GM21825 (cell line): ENCODE measurements around the gene NRG4.
"Not testable (repeated sequence)": the region's sequence is repeated elsewhere in the genome, so short reads cannot be mapped to it uniquely, and the experiment has no call there.

Source experiments
- ATAC-seq: cut with Tn5 transposase; IDR thresholded peaks from one replicate; pipeline ENCODE4 v1.9.1; 2021; ENCODE audit warnings: mild to moderate bottlenecking, moderate library complexity; ENCODE audit not compliant: unreplicated experiment

The NRG4 gene, protein sequence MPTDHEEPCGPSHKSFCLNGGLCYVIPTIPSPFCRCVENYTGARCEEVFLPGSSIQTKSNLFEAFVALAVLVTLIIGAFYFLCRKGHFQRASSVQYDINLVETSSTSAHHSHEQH

DNA sequence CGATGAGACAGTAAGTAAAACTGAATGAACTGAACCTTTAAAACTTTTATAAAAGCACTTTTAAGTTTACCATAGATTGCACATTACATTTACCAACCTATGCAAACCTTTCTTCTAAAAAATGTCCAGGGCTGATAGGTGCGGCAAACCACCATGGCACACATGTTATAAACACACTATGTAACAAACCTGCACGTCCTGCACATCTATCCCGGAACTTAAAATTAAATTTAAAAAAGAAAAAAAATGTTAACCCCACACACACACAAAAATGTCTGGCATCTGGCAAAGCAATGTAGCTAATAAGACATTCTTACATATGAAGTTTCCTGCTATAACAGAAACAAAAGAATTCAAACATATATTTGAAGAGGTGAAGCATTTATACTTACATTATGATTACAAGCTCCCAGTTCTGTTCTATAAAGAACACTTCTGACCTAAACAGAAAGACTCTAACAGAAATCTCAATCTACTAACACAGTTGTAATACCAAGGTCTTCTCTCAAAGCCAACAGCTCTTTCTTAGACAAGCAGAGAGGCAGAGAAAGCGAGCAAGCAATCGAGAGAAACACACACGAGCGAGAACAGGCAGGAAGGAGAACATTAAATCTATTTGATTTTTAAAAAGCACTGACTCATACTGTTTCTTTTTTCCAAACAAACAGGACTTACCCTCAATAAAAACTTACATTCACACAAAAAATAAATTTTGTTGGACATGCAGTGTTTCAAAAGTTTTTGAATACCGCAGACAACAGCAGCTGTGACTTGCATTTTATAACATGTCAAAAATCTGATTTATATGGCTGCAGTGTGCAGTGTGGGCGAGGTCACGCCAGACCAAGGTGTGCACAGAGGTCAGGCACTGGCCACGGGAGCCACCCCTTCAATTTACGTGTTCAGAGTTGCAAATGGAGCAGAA lies at the start of gene NRG4:
TSS of gene NRG4 (minus strand) at position 798 of the 925 bp plus-strand sequence. CDS start 1,194 bp downstream, outside the sequence.
- ATAC-seq = no peak

DNA sequence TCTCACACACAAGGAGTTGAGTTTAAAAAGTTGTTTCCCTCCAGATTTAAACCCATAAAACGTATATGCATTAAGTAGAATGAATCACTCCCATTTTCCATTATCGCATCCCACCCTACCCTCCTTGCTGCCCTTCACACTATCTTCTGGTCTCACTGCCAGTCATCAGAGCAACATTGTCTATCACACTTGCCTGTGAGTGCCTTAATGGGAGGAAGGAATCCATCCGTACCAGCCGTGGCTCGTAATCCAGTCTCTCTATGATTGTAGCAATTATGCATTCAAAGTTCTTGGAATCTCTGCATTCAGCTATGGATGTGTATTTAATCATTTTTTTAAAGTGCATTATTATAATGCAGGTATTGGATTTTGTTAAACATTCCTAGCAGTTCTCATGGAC lies 49.5 kb upstream of the NRG4 start:
- no peak for ATAC-seq

DNA sequence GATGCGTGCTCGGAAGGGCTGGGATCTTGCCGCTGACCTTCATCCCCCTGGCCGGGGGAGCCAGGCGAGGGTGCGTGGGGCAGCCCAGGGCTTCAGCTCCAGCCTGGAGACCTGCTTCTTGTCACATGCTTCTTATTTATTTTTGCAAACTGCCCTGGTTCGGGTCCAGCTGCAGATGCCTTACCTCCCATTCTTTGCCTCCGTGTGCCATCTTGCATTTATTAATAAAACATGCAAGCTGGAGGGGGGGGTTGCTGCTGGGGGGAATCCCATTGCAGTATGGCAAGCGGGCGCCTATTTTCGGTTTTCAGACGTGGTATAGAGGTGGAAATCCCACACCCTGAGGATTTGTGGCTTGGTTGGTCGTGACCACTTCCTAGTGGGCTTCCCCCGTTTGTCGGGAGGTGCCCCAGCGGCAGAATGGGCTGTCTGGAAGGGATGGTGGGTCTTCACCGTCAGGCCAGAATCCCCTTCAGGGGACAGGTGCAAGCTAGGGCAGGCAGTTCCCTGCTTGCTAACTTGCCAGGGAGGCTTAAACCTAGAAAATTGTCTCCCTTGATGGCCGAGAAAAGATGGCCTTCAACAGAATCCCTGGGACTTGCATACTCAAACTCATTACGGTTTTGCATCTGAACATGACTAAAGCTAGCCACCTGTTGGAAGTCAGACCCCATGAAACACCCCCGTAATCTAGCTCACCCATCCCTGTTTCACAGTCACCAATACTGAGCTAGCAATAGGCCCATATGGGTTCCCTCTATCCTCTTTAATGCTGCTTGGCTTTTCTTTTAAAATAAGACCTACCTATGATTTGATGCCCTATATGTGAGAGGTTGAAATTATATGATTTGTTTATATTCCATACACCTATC lies 48.1 kb upstream of the NRG4 start:
- no peak for ATAC-seq

DNA sequence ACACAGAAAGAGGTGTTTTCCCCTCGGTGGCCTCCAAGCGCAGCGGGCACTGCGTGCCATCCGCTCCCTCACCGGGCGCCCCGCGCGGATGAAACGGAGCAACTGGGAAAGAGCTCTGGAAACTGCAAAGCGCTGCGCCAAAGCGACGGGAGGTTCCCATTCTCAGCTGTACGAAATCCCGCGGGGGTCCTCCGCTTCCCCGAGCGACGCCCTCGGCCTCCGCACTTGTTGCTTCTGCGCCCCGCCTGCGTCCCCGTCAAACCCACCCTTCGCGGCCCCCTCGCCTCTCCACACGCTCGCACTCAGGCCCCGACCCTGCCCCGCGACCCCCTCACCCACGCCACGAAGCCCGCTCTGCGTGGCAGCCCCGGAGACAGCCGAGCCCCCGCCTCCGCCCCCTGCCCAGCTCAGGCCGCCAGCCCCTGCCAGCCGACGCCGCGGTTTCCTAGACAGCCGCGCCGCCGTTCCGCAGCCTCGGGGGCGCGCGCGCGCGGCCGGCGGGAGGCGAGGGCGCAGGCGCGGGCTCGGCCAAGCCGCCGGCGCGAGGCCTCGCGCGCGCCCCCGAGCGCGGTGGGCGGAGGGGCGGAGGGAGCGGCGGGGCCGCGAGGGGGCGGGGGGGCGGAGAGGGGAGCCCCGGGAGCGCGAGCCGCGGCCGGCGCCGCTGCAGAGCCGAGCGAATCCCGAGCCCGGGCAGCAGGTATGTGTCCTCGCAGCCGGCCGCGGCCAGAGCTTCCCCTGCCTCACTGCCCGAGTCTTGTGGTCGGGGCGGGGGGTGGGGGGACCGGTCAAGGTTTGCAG lies 47.3 kb upstream of the NRG4 start, which contains the start of gene TMEM266:
TSS of gene TMEM266 (plus strand) at position 666 of the 798 bp plus-strand sequence. CDS start 74,279 bp downstream, outside the sequence.
- ATAC-seq = no peak

DNA sequence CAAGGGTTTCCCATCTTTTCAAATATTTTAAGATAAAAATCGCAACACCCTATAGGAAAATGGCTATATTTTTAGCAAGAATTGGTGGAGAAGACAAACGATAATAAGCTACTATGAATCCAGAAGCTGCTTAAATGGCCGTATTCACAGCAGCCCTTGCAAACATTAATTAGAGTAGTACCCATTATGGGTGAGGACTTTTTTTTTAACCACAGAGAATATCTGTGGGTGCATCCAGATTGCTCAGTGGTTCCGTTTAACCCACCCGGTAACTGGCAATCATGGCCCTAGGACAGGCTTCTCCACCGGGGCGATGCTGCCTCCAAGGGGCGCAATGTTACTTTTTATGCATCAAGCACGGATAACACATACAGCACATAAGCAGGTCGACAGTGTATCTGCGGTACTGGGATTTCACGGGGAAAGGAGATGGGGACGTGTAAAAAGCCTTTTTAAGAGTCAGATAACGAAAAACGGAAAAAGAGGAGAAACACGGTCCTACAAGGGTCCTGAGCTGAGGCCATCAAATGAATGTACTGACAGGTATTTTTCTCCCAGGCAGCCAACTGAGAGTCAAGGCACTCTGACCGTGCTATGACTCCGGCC lies 46.6 kb upstream of the NRG4 start:
- no peak for ATAC-seq

DNA sequence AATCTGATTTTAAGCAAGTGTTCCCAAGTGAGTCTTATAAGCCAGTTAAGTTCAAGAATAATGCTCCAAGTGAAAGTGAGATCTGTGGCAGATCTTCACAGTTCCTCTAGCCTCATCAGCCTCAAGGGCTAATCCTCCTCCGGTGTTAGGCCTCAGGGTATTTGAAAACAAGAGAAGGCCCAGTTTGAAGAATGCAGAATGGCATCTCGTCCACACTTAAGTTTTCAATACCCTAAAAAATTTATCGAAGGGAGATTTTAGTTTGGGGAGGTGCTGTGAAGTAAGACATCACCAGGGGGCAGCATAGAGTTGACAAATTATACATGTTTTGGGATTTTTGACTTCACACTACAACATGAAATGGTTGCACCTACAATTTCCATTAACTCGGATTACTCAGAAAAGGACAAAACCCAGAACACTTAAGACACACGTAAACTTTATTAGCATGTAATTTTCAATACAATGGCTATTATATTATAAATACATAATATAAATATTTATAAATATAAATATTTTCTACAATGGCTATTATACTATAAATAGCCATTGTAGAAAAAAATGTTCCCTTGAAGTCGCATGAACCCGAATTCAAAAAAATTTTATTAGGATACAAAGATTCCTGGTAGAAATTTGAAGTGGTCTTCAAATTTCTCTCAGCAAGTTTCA lies 45.2 kb upstream of the NRG4 start:
- peak; percentile 22 for ATAC-seq

DNA sequence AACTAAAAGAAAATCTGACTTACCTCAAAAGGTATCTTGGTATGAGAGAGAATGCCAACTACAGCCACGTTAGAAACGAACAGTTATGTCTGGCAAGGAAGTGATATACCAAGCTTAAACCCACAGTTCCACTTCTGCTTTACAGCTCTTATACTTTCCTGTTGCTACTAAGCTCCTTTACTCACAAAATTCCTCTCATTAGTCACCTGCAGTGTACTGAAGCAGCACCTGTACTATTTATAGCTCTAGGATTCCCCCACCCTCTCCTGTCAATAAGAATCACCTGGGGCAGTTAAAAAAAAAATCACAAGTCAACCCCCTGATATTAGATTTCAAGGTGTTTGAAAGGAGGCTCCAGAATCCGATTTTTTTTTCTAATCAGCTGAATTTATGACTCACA lies 44.7 kb upstream of the NRG4 start:
- ATAC-seq = peak; percentile 54

DNA sequence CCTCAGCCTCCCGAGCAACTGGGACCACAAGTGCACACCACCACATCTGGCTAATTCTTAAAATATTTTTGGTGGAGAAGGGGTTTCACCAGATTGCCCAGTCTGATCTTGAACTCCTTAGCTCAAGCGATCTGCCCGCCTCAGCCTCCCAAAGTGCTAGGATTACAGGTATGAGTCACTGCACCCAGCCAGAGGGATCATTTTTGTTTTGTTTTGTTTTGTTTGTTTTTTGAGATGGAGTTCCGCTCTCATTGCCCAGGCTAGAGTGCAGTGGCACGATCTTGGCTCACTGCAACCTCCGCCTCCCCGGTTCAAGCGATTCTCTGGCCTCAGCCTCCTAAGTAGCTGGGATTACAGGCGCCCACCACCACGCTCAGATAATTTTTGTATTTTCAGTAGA lies 42.0 kb upstream of the NRG4 start:
- ATAC-seq = not testable (repeated sequence)

DNA sequence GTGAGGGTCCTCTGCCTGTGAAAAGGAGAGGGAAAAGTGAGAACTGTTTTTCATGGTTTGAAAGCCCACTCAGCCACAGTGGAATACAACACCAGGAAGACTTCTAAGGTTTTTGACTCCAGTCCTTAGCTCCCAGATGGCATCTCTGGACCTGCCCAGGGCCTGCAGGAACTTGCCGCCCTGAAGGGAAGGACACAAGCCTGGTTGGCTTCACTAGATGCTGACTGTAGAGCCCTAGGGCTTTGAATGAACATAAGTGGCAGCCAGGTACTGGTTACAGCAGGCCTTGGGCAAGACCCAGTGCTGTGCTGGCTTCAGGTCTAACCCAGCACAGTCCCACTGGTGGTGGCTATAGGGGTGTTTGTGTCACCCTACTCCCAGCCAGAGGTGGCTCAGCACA lies 26.3 kb upstream of the NRG4 start:
- ATAC-seq = no peak

DNA sequence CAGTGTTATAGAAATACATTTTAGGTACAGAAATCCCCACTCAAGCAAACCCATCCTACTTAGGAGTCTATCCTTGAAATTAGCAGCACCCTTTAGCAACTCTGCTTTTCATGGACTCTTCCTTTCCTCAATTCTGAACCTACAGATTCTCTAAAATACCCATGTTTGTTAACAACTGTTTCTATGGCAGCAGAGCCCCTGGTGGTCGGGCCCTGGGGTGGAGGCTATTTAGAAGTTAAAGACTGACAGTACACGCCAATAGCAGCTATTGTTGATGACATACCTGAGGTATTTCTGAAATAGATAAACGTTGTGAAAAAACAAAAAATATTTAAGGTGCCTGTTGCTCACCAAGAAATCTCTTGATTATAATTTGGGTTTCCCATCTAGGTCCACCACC lies 23.4 kb upstream of the NRG4 start:
- no peak for ATAC-seq

DNA sequence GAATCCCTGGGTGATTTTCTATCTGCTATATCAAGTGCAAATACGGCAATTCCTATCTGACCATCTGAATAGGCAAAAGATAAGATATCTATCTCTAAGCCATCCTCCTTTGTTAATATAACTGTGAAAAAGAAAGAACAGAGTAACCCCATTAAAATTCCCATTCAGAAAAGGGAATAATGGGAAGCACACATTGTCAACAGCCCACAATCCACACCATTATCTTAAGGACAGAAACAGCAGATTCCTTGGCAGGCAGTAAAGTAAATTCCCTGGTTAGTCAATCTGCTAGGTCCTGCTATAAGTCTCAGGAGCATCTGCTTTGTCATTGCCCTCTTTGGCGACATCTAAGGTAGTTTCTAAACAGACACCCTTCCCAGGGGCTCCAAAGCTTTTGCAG lies 21.9 kb upstream of the NRG4 start:
- no peak for ATAC-seq

DNA sequence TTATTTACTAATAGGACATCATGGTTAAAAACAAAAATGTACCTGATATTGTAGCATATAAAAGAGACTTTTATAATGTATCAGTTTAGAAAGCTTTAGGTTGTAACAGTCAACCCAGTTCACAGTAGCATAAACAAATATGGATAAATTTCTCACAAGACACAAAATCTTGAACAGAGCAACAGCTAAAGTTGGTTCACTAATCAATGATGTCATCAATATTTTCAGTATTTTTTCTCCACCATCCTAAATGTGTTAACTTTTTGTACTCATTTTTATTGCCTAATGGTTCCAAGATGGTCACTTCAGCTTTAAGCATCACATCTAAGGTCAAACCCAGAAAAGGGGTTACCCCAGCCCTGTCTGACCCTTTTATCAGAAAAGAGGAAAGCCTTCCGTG lies 21.2 kb upstream of the NRG4 start:
- ATAC-seq = no peak

DNA sequence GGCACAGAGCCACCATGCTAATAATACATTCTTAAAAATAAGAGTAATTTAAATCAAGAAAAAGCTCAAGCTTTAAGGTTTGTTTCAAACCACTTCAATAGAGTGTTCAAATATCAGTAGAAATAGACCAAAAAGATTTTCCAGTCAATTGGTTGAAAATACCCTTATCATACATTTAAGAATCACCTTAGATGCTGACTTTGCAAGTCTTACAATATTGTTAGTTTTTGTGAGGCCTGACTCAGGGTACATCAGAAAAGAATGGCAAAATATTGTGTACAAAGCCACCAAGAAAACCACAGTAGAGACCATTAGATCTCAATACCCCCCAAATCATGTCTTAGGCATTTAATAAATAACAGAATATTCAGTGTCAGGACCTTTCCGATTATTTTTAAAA lies 19.8 kb upstream of the NRG4 start:
- no peak for ATAC-seq

DNA sequence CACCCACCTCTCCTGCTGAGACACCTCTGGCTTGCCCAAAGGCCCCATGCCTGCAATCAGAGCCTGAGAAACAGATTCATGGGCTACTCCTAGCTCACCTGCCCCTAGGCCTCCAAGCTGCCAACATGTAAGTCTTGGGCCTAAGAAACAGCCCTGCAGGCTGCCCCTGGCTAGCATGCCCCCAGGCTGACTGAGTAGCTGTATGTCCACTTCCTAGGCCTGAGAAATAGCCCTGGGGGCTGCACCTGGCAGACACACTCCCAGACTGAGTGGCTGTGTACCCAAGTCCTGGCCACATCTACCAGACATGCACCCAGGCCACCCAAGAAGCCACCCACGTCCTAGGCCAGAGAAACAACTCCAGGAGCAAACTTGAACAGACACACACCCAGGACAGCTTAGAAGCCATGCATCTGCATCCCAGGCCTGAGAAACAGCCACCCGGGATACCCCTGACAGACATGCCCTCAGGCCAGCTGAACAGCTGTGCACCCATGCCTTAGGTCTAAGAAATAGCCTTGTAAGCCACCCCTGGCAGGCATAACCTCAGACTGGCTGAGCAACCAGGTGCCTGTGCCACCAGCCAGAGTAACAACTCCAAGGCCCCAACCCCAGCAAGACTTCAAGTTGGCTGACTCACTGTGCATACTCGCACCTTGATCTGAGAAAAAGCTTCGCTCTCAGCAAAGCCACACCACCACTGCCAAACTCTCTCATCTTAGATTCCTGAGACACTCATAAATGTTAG lies 12.0 kb upstream of the NRG4 start:
- no peak for ATAC-seq

DNA sequence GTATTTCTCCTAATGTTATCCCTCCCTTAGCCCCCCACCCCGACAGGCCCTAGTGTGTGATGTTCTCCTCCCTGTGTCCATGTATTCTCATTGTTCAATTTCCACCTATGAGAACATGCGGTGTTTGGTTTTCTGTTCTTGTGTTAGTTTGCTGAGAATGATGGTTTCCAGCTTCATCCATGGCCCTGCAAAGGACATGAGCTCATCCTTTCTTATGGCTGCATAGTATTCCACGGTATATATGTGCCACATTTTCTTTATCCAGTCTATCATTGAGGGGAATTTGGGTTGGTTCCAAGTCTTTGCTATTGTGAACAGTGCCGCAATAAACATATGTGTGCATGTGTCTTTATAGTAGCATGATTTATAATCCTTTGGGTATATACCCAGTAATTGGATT lies 1.2 kb upstream of the NRG4 start:
- ATAC-seq = not testable (repeated sequence)

DNA sequence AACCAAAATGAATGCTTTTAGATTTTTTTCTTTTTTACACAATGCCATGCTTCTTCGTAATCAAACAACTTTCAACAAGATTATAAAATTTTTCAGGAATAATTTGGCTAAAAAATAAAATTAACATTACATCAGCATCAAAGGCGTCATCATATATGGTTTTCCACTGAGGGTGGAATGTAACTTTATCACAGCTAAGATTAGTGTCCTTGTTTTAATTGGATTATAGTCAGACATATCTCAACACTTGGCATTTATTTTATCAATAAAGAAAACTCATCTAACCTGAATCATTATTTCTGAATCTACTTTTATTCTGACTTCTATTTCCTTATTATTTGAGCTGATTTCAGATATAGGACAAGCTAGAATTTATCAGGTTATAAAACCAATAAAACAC lies 1.6 kb downstream of the NRG4 start:
- ATAC-seq = no peak

DNA sequence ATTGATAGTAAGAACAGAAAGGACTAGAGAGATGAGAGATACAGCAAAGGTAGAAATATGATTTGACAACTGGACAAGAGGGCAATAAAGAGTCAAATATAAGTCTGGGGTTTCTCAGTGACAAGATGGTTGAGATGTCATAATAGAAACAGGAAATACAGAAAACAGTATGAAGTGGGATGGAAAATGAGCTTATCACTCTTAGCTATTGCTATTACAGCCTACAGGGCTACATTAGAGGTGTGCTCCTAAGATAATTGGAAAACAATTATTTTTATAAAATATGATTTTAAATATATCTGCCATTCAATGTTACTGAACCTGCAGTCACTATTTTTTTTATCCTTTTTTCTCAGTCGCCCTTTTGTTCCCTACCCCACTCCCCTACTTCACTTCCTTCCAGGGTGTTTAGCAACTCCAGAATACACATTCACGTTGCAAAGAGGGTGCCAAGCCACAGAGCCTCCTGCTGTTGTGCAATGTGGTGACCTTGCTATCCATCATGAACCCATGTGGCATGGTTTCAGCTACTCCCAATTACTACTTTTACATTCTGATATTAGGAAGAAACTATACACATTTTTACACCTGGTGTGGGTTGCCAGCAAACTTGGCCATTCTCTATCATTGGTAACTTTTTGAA lies 6.0 kb downstream of the NRG4 start:
- no peak for ATAC-seq

DNA sequence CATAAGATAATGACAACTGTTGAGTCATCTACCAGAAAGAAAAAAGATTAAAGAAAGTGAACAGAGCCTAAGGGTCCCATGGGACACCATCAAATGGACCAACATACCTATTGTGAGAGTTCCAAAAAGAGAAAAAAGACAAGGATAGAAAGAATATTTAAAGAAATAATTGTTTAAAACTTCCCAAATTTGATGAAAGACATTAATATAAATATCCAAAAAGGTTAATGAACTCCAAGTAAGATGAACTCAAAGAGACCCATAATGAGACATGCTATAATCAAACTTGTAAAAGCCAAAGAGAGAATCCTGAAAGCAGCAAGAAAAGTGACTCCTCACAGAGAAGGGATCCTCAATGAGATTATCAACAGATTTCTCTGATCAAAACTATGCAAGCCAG lies 8.9 kb downstream of the NRG4 start:
- ATAC-seq = no peak
